Parathyroid adenoma (tissue), 2 donors: ENCODE data around the gene CHST14.

ENCODE experiments used
- H2AFZ ChIP-seq: fragments of 300-600 bp; sonication (generic); one replicate; pipeline ENCODE4 v1.7.0; 2017; ENCODE audit warnings: antibody characterized with exemption, mild to moderate bottlenecking
- H3K27ac ChIP-seq: fragments of 300-600 bp; sonication (generic); one replicate; pipeline ENCODE4 v1.7.0; 2017
- H3K27me3 ChIP-seq: fragments of 300-600 bp; sonication (generic); one replicate; pipeline ENCODE4 v1.7.0; 2017; ENCODE audit warnings: low read length; ENCODE audit not compliant: control insufficient read depth, insufficient read depth
- H3K36me3 ChIP-seq: fragments of 300-600 bp; sonication (generic); one replicate; pipeline ENCODE4 v1.7.0; 2017; ENCODE audit warnings: low read length; ENCODE audit not compliant: control insufficient read depth, insufficient read depth
- H3K4me1 ChIP-seq: fragments of 300-600 bp; sonication (generic); one replicate; pipeline ENCODE4 v1.7.0; 2017; ENCODE audit warnings: control low read depth
- H3K4me2 ChIP-seq: fragments of 300-600 bp; sonication (generic); one replicate; pipeline ENCODE4 v1.7.0; 2017; ENCODE audit warnings: low read length
- H3K4me3 ChIP-seq: fragments of 300-600 bp; sonication (generic); one replicate; pipeline ENCODE4 v1.7.0; 2017; ENCODE audit warnings: low read depth, low read length
- H3K79me2 ChIP-seq: fragments of 300-600 bp; sonication (generic); one replicate; pipeline ENCODE4 v1.7.0; 2017; ENCODE audit warnings: control low read depth
- H3K9ac ChIP-seq: fragments of 300-600 bp; sonication (generic); one replicate; pipeline ENCODE4 v1.7.0; 2017; ENCODE audit warnings: mild to moderate bottlenecking
- H3K9me3 ChIP-seq: fragments of 300-600 bp; sonication (generic); one replicate; pipeline ENCODE4 v1.7.0; 2017; ENCODE audit warnings: low read length; ENCODE audit not compliant: control insufficient read depth
- CTCF ChIP-seq: fragments of 300-600 bp; sonication (generic); IDR thresholded peaks from one replicate; pipeline ENCODE4 v1.7.0; 2017; ENCODE audit warnings: antibody characterized with exemption, mild to moderate bottlenecking
- donor health status: primary hyperparathyroidism.

Gene CHST14

GRCh38 chr15:40440743-40441564, 29.8 kb upstream of the CHST14 start, which contains the start of gene BAHD1:
Gene BAHD1, plus strand, starts transcription at chr15:40440953. Its CDS starts 17,512 bp downstream, at chr15:40458465.
- Histone ChIP-seq H3K4me3 (peak within 1 kb of the TSS; percentile 71), H3K36me3 (no peaks in the 10 kb centered on the region), H3K27ac (peak within 1 kb of the TSS; percentile 54), H3K27me3 (no peaks in the 10 kb centered on the region), H3K79me2 (peaks cover 2% of the 10 kb centered on the region), H3K4me2 (peak within 1 kb of the TSS; percentile 73), H3K9ac (no peak within 1 kb of the TSS), H3K9me3 (no peaks in the 10 kb centered on the region), H2AFZ (peak within 1 kb of the TSS; percentile 86), H3K4me1 (peaks cover 9% of the 10 kb centered on the region)
- TF ChIP-seq CTCF = no peak

- H3K4me1 ChIP-seq = peaks cover 3% of the 10 kb centered on the region
- H3K4me3 ChIP-seq = peak overlapping the region; percentile 62
- H3K36me3 ChIP-seq = no peaks in the 10 kb centered on the region
- no peaks in the 10 kb centered on the region for H3K27me3 ChIP-seq
- H3K4me2 ChIP-seq = peak overlapping the region; percentile 73
- no peak overlapping the region for H3K27ac ChIP-seq
- H3K79me2 ChIP-seq = peaks cover 2% of the 10 kb centered on the region
- H3K9me3 ChIP-seq = no peaks in the 10 kb centered on the region
- H3K9ac ChIP-seq = no peak overlapping the region
- no peak overlapping the region for H2AFZ ChIP-seq
- no peak for TF ChIP-seq CTCF
These were observed 28.9 kb upstream of the CHST14 start for GRCh38 chr15:40441565-40442531.

- Histone ChIP-seq H3K9me3 (no peaks in the 10 kb centered on the region), H3K36me3 (no peaks in the 10 kb centered on the region), H3K27me3 (no peaks in the 10 kb centered on the region), H3K4me3 (no peak overlapping the region), H3K27ac (no peak overlapping the region), H3K9ac (no peak overlapping the region), H3K4me2 (no peak overlapping the region), H2AFZ (no peak overlapping the region), H3K4me1 (peaks cover 3% of the 10 kb centered on the region), H3K79me2 (peaks cover 6% of the 10 kb centered on the region)
- no peak for TF ChIP-seq CTCF
These were observed 27.5 kb upstream of the CHST14 start for GRCh38 chr15:40443255-40443654.

GRCh38 chr15:40443846-40444245, 26.9 kb upstream of the CHST14 start:
- no peak overlapping the region for H3K4me2 ChIP-seq
- no peaks in the 10 kb centered on the region for H3K9me3 ChIP-seq
- peaks cover 3% of the 10 kb centered on the region for H3K4me1 ChIP-seq
- no peaks in the 10 kb centered on the region for H3K27me3 ChIP-seq
- H3K36me3 ChIP-seq = no peaks in the 10 kb centered on the region
- H2AFZ ChIP-seq = no peak overlapping the region
- no peak overlapping the region for H3K27ac ChIP-seq
- H3K4me3 ChIP-seq = no peak overlapping the region
- no peak overlapping the region for H3K9ac ChIP-seq
- peaks cover 6% of the 10 kb centered on the region for H3K79me2 ChIP-seq
- TF ChIP-seq CTCF = no peak
